NCI-H446 treated with DMSO at 0.1 percent for 48 hours (cell line): ENCODE data around the gene KANSL1L.

ENCODE experiments used
- DNase-seq: peaks from one replicate; lab custom pipeline; 2025; lab: John Stamatoyannopoulos, UW

Gene KANSL1L

DNA sequence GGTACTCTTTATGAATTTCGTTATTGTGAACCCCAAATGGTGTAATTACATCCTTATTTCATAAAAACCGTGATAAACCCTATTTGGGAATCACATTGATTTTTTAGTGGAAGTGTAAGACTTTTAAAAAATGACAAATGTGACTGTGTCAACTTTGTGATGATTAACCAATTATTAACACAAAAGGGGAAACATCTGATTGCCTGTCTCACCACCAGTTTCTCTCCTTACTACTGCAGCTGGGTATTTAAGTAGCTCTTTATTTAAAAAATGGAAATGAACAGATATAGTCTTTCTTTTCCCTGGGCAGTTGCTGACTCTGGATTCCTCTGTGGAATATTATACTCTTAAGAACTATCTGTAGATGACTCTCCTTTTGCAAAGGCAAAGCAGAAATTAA lies 180.4 kb downstream of the KANSL1L start:
- no peak for DNase-seq

DNA sequence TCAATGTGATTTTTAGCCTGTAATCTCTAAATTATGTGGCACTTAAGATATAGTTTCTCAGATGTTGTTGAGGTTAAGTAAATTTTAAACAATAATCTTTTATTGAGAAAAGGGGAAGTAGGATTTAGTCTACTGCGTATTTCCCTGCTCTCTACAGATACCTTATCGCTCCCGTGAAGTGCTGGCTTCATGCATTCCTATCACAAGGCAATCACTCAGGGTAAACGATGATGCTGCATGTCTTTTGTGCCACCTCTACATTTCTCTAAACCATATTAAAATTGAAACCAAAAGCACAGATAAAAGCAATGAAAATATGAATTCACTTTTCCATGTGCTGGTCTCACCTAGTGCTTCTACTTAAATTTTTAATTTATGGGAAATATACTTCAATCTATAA lies 183.2 kb downstream of the KANSL1L start:
- no peak for DNase-seq

DNA sequence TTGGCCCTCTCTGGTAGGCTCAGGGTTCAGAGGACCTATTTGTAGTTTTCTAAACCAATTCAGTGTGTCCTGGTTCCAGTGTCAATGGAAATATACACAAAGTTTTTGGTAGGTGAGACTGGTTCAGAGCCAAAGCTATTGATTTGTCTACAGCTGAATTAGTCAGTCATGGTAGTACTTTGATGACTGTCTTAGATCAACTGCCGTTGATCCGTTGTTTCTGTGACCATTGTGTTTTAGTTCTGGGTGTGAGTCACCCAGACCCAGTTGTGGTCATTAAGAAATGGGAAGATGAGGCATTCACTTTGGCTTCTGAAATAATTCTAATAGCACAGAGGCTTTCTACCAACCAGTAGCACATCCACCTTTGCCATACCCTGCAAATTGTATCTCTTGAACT lies 184.8 kb downstream of the KANSL1L start:
- no peak for DNase-seq

DNA sequence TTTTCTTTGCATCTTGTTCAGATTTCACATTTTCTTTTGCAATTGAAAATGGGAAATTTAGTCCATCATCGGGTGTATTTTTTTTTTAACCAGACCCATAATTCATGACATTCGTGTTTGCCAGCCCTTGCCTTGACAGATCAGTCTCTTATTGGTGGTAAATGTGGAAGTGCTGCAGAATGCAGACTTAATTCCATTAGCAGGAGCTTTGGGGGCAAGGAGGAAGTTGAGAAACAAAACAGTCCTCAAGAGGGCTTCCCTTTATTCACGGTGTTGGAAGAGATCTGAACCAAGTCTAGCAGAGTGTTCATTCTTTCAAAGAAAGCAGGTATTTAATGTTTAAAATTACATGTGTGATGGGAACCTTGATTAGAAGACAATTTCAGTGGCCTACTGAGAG lies 185.3 kb downstream of the KANSL1L start:
- no peak for DNase-seq

DNA sequence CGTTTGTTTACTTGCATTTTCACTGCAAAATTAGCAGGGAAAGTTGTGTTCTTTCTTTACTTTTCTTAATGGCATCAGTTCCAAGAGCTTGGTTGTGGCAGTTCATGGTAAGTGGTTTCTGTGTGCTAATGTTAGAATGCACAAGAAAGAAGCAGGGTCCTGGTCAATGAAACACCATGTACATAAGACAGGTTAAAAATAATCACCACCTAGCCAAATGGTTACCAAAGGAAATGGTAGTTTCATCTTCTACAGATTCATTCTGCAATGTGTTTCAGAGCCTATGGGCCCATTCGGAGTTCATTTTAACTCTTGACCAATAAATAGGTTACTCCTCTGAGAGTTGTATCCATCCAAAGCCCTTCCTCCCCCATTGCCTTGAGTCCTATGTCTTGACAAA lies 186.9 kb downstream of the KANSL1L start:
- no peak for DNase-seq

DNA sequence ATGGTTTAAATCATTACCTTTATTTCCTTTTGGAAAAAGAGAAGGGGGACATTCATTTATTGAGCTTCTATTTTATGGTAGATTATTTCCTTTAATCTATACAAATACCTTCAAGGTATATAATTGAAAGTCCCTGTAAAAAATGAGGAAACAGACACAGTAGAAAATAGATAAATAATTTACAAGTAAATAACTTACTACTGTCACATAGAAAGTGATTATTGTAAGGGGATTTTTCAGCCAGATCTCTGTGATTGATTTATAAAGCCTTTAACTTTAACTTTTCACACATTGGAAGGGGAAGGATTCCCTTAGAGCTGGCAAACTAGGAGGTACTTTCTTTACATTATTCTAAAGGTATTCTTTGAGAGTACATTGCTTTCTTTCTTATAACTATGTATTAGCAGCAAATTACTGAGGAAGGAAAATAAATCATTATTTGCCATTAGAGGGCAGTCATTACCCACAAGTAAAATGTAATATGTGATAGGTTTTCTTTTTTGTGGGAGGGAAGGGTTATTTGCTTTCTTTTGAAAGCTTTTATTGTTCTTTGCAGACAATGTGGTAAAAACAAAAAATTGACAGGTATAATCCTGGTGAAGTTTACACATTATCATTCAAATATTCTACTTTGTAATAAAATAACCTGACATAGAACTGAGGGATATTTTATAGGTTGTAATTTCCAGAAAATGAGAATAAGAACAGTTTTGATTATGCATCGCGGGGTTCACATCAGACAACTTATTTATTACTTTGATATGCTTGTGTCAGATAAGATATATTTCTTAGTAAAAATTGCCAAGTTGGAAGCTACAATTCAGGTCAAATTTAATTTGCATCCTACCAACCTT lies 193.6 kb downstream of the KANSL1L start:
- DNase-seq: no peak

DNA sequence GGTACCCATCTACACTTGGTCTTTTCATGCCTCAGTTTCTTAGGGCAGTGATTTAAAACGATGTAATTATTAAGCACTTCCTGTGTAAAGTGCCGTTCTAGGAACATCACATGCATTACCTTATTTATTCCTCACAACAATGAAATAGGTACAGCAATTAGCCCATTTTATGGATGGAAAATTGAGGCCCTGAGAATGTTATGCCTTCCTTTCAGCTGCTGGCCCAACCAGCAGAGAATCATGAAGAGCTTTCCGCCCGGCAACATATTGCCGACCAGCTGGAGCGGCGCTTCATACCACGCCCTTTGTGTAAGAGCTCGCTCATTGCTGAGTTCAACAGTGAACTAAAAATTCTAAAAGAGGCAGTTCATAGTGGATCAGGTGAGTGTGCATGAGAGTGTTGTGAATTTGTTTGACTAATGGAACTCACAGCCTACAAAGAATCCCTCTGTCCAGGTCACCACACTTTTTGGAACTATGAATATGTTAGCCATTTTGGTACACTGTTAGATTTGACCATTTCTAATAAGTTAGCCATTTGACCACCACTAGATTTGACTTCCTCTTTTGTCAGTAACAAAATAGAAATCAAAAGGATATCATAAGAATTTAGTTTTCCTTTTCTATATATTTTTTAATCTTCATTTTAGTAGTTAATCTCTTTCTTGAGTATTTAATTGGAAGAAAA lies 194.4 kb downstream of the KANSL1L start:
- DNase-seq: no peak

DNA sequence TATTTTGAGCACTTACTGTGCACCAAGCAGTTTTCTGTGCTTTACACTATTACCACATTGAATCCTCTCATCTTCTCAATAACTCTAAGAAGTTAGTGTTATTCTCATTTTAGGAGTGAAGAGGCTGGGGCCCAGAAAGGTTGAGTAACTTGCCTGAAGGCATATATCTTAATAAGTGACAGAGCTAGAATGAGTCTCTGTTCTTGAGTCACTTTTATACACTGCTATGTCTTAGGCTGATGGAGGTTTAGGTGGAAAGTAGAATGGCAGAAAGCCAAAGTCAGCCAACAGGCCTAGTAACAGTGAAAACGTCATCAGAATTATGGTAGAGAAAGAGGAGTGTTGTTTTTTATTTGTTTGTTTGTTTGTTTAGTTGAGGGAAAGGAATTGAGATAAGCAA lies 196.6 kb downstream of the KANSL1L start:
- no peak for DNase-seq

DNA sequence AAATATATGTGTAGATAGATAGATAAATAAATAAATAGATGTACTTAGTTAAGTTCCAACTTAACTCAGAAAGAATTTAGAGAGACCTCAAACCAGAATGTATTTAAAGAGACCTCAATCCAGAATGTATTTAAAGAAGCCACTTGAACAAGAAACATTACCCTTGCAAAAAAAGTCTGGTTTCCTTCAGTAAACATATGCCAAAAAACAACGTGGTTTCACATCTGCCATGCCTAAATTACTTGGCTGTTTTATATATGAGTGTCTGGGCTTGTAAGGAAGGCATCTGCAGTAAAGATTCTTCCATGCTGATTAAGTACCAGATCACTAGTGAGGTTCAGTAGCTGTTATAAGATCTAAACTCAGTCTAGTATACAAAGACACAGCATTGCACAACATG lies 197.9 kb downstream of the KANSL1L start:
- DNase-seq: no peak
